GM18507 (cell line): ENCODE results near the gene ASB18.

Source experiments
- DNase-seq: peaks from one replicate; pipeline ENCODE4 v3.0.0; 2011; ENCODE audit warnings: low read depth; ENCODE audit not compliant: insufficient read length; ENCODE audit errors: extremely low spot score
- FAIRE-seq: peaks from 2 replicates; lab custom pipeline; 2011; peaks lifted over from hg19 to GRCh38; lab: Jason Lieb, UNC

The ASB18 gene

GRCh38 chr2:236168110-236169080 is 95.8 kb downstream of the ASB18 start, which contains the start of gene GBX2:
Gene GBX2, minus strand, starts transcription at chr2:236168386. Its CDS starts 415 bp downstream, at chr2:236167971.
- DNase-seq (no peak), FAIRE-seq (no peak)

- FAIRE-seq = no peak
- no peak for DNase-seq
Measured at GRCh38 chr2:236167297-236168109, 96.7 kb downstream of the ASB18 start.

- DNase-seq (no peak), FAIRE-seq (no peak)
Measured at GRCh38 chr2:236166796-236167296, 97.4 kb downstream of the ASB18 start.

- DNase-seq = no peak
- no peak for FAIRE-seq
Measured at GRCh38 chr2:236165842-236166795, 98.1 kb downstream of the ASB18 start.

- no peak for DNase-seq
- no peak for FAIRE-seq
Measured at GRCh38 chr2:236164925-236165841, 99.0 kb downstream of the ASB18 start.

- DNase-seq (no peak), FAIRE-seq (no peak)
Measured at GRCh38 chr2:236164201-236164924, 99.8 kb downstream of the ASB18 start.

- no peak for DNase-seq
Measured at GRCh38 chr2:236163471-236164200, 100.6 kb downstream of the ASB18 start.

GRCh38 chr2:236162882-236163470 is 101.2 kb downstream of the ASB18 start:
- DNase-seq = no peak
- no peak for FAIRE-seq

More at GRCh38 chr2:236163471-236164200, 100.6 kb downstream of the ASB18 start:
- no peak for FAIRE-seq

GRCh38 chr2:236162031-236162845 is 102.0 kb downstream of the ASB18 start:
- FAIRE-seq (no peak), DNase-seq (no peak)

- FAIRE-seq (no peak), DNase-seq (no peak)
Measured at GRCh38 chr2:236161531-236161930, 102.7 kb downstream of the ASB18 start.

- FAIRE-seq = no peak
- no peak for DNase-seq
Measured at GRCh38 chr2:236161082-236161462, 103.1 kb downstream of the ASB18 start.

GRCh38 chr2:236160366-236161081 is 103.7 kb downstream of the ASB18 start:
- DNase-seq (no peak), FAIRE-seq (no peak)

- DNase-seq (no peak), FAIRE-seq (no peak)
Measured at GRCh38 chr2:236159778-236160170, 104.4 kb downstream of the ASB18 start.

- FAIRE-seq = no peak
Measured at GRCh38 chr2:236158969-236159777, 105.0 kb downstream of the ASB18 start.

More at GRCh38 chr2:236158969-236159777, 105.0 kb downstream of the ASB18 start:
- no peak for DNase-seq
